Kidney tubule cell (primary cell): ENCODE results near the gene C1orf74.

Source experiments
- DNase-seq: peaks from one replicate; pipeline ENCODE4 v3.0.0-alpha.2; 2018; ENCODE audit warnings: low spot score

Gene C1orf74

GRCh38 chr1:209746451-209747165 lies 37.8 kb downstream of the C1orf74 start:
- DNase-seq: peak; percentile 29

- DNase-seq: peak; percentile 77
Observed at GRCh38 chr1:209743145-209743482, 41.2 kb downstream of the C1orf74 start.

- DNase-seq: peak; percentile 61
Observed at GRCh38 chr1:209742409-209743144, 41.8 kb downstream of the C1orf74 start.

- no peak for DNase-seq
Observed at GRCh38 chr1:209741889-209742288, 42.5 kb downstream of the C1orf74 start.

- no peak for DNase-seq
Observed at GRCh38 chr1:209741193-209741592, 43.2 kb downstream of the C1orf74 start.

GRCh38 chr1:209738270-209738669 lies 46.1 kb downstream of the C1orf74 start:
- peak; percentile 63 for DNase-seq

GRCh38 chr1:209737118-209737505 lies 47.2 kb downstream of the C1orf74 start:
- DNase-seq: no peak

GRCh38 chr1:209736490-209737117 lies 47.8 kb downstream of the C1orf74 start:
- no peak for DNase-seq

- peak; percentile 39 for DNase-seq
Observed at GRCh38 chr1:209733409-209734192, 50.8 kb downstream of the C1orf74 start.

- DNase-seq: no peak
Observed at GRCh38 chr1:209732725-209733124, 51.6 kb downstream of the C1orf74 start.

- no peak for DNase-seq
Observed at GRCh38 chr1:209729436-209729835, 54.9 kb downstream of the C1orf74 start.
